ENCODE results near the gene MRPS5.

DNA sequence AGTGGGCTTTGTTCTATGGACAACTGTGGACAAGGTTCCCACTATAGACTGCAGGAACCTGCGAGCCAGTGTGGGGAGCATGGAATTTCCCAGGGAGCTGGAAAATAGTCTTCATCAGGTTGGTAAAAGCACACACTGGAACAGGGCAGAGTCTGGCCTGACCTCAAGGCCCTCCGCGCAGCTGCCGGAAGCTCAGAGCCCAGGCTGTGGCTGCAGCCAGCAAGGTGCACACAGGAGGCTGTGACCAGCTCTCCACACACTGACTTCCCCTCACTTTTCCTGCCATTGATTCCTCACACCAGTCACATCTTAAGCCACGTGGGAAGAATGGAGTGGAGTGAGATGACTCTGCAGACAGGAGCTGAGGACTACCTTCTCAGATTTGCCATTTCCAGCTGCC lies 77.0 kb downstream of the MRPS5 start:
- TF ChIP-seq, protein P1, sequence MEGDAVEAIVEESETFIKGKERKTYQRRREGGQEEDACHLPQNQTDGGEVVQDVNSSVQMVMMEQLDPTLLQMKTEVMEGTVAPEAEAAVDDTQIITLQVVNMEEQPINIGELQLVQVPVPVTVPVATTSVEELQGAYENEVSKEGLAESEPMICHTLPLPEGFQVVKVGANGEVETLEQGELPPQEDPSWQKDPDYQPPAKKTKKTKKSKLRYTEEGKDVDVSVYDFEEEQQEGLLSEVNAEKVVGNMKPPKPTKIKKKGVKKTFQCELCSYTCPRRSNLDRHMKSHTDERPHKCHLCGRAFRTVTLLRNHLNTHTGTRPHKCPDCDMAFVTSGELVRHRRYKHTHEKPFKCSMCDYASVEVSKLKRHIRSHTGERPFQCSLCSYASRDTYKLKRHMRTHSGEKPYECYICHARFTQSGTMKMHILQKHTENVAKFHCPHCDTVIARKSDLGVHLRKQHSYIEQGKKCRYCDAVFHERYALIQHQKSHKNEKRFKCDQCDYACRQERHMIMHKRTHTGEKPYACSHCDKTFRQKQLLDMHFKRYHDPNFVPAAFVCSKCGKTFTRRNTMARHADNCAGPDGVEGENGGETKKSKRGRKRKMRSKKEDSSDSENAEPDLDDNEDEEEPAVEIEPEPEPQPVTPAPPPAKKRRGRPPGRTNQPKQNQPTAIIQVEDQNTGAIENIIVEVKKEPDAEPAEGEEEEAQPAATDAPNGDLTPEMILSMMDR (IDR thresholded peaks at IDR 0.05; ENCODE audit: low read length) = no peak
- TF ChIP-seq EZH2 (IDR thresholded peaks at IDR 0.05; ENCODE audit: borderline replicate concordance, low read length) = no peak
